Keratinocyte (primary cell): ENCODE results near the gene LSP1. TPM values are rescaled to one million over a fixed set of nuclear protein-coding genes. Genes with fewer than 3 reads are reported as not detected.

ENCODE experiments used
- DNase-seq: peaks from one replicate; pipeline ENCODE4 v3.0.0-alpha.2; 2011; ENCODE audit warnings: low read depth, missing footprints, low spot score
- FAIRE-seq: peaks from 2 replicates; lab custom pipeline; 2011; peaks lifted over from hg19 to GRCh38; lab: Jason Lieb, UNC
- H2AFZ ChIP-seq: 2 replicates; pipeline ENCODE4 v1.6.0; 2012; ENCODE audit warnings: low read length, control low read depth, inconsistent platforms; ENCODE audit not compliant: control insufficient read depth
- H3K27ac ChIP-seq: 2 replicates; pipeline ENCODE4 v1.5.1; 2011; ENCODE audit warnings: low read length; ENCODE audit not compliant: control insufficient read depth, insufficient read depth
- H3K27me3 ChIP-seq: 3 replicates; pipeline ENCODE4 v1.6.0; 2011; ENCODE audit warnings: low read length; ENCODE audit not compliant: control insufficient read depth, insufficient read depth; ENCODE audit errors: extremely low read depth
- H3K36me3 ChIP-seq, 2 experiments: 2 replicates in 1 of 2; 3 replicates in 1 of 2; pipeline ENCODE4 v1.5.1; 2011; ENCODE audit warnings: low read length in 2 of 2, mild to moderate bottlenecking in 1 of 2; ENCODE audit not compliant: control insufficient read depth in 2 of 2, insufficient read depth in 2 of 2; ENCODE audit errors: extremely low read depth in 1 of 2
- H3K4me1 ChIP-seq: 3 replicates; pipeline ENCODE4 v1.5.1; 2011; ENCODE audit warnings: low read length; ENCODE audit not compliant: control insufficient read depth, insufficient read depth; ENCODE audit errors: extremely low read depth
- H3K4me2 ChIP-seq: 3 replicates; pipeline ENCODE4 v1.6.0; 2011; ENCODE audit warnings: low read depth, low read length; ENCODE audit not compliant: control insufficient read depth, insufficient read depth; ENCODE audit errors: extremely low read depth
- H3K4me3 ChIP-seq, 3 experiments: fragments of 200-600 bp in 1 of 3; sonication (generic) in 1 of 3; 2 replicates in 2 of 3; 3 replicates in 1 of 3; pipeline ENCODE4 v1.5.1; 2011 to 2016; ENCODE audit warnings: low read length in 3 of 3, mild to moderate bottlenecking in 3 of 3, control low read depth in 2 of 3, inconsistent platforms in 1 of 3, low read depth in 1 of 3, mixed read lengths in 1 of 3, mixed run types in 1 of 3, moderate library complexity in 1 of 3; ENCODE audit not compliant: control insufficient read depth in 2 of 3, insufficient read depth in 2 of 3; ENCODE audit errors: extremely low read depth in 1 of 3
- H3K79me2 ChIP-seq: 2 replicates; pipeline ENCODE4 v1.6.0; 2012; ENCODE audit warnings: low read length; ENCODE audit not compliant: control insufficient read depth, insufficient read depth
- H3K9ac ChIP-seq: 3 replicates; pipeline ENCODE4 v1.6.0; 2011; ENCODE audit warnings: low read length; ENCODE audit not compliant: control insufficient read depth, insufficient read depth; ENCODE audit errors: extremely low read depth
- H3K9me1 ChIP-seq: 3 replicates; pipeline ENCODE4 v1.6.0; 2011; ENCODE audit warnings: low read length; ENCODE audit not compliant: control insufficient read depth, insufficient read depth; ENCODE audit errors: extremely low read depth
- H3K9me3 ChIP-seq: 2 replicates; pipeline ENCODE4 v1.5.1; 2012; ENCODE audit warnings: low read depth, low read length; ENCODE audit not compliant: control insufficient read depth
- H4K20me1 ChIP-seq: 3 replicates; pipeline ENCODE4 v1.6.0; 2011; ENCODE audit warnings: low read length; ENCODE audit not compliant: control insufficient read depth, insufficient read depth; ENCODE audit errors: extremely low read depth
- CTCF ChIP-seq, 3 experiments: IDR thresholded peaks in 1 of 3; conservative IDR thresholded peaks in 1 of 3; optimal IDR thresholded peaks in 1 of 3; 2 replicates in 2 of 3; 3 replicates in 1 of 3; pipeline versions ENCODE3 to v1.5.1; 2011; ENCODE audit warnings: low read length in 3 of 3, mild to moderate bottlenecking in 3 of 3, moderate library complexity in 2 of 3, control low read depth in 1 of 3, inconsistent platforms in 1 of 3; ENCODE audit not compliant: insufficient read depth in 2 of 3; ENCODE audit errors: extremely low read depth in 1 of 3
- EZH2 ChIP-seq: IDR thresholded peaks from one replicate; pipeline ENCODE4 v1.6.1; 2012; ENCODE audit warnings: inconsistent platforms, mild to moderate bottlenecking, low read length, moderate library complexity
- dilution Hi-C: fragments of 300-500 bp; cut with MboI; formaldehyde crosslinking; loops from one replicate; pipeline ENCODE4 v1.7.0; 2020; ENCODE audit warnings: low sequenced_read_pairs; ENCODE audit not compliant: extremely low pct_ligation_motif_present
- polyA plus RNA-seq, 5 experiments: library from polyadenylated mRNA; depleted of rRNA in 3 of 5; stranded (reverse) in 3 of 5; stranded (forward) in 1 of 5; unstranded in 1 of 5; fragments of >200 nt; gene quantifications; 1 replicate in 1 of 5; 2 replicates in 3 of 5; 3 replicates in 1 of 5; pipeline versions ENCODE4 v1.2.1 to v1.2.3, GENCODE V29; 2011 to 2012; ENCODE audit warnings: missing spikeins in 2 of 5, low read depth in 1 of 5, low replicate concordance in 1 of 5

Gene LSP1
- polyA plus RNA-seq, 1 donor (not counting 4 experiments of a cell fraction or from before 2014, with no cell fraction given): 0.94 TPM

- Histone ChIP-seq H3K4me3 (no peak overlapping the region), H3K36me3 (no peaks in the 10 kb centered on the region), H2AFZ (no peak overlapping the region), H3K4me1 (no peaks in the 10 kb centered on the region), H3K79me2 (no peaks in the 10 kb centered on the region), H3K9me1 (no peaks in the 10 kb centered on the region), H3K4me2 (no peak overlapping the region), H3K9ac (no peak overlapping the region), H3K27ac (no peak overlapping the region), H3K27me3 (peaks cover 4% of the 10 kb centered on the region), H3K9me3 (no peaks in the 10 kb centered on the region), H4K20me1 (no peaks in the 10 kb centered on the region)
- FAIRE-seq: no peak
- TF ChIP-seq EZH2 (no peak), CTCF (optimal IDR thresholded peaks at IDR 0.05 in 1 of 3, IDR thresholded peaks at IDR 0.05 in 1 of 3, conservative IDR thresholded peaks at IDR 0.05 in 1 of 3; ENCODE audit: extremely low read depth in 1 of 3, insufficient read depth in 2 of 3, low read length in 3 of 3) (no peak)
- dilution Hi-C loops: no loop called here
- no peak for DNase-seq
These were observed 4.2 kb downstream of the LSP1 start for GRCh38 chr11:1857064-1857463.

GRCh38 chr11:1858154-1858553 lies 5.3 kb downstream of the LSP1 start:
- dilution Hi-C loops: no loop called here
- no peaks in the 10 kb centered on the region for H3K36me3 ChIP-seq
- no peak for FAIRE-seq

More at GRCh38 chr11:1858154-1858553, 5.3 kb downstream of the LSP1 start:
- DNase-seq: no peak
- TF ChIP-seq CTCF (optimal IDR thresholded peaks at IDR 0.05 in 1 of 3, IDR thresholded peaks at IDR 0.05 in 1 of 3, conservative IDR thresholded peaks at IDR 0.05 in 1 of 3; ENCODE audit: extremely low read depth in 1 of 3, insufficient read depth in 2 of 3, low read length in 3 of 3) (no peak), EZH2 (no peak)
- Histone ChIP-seq H3K4me3 (no peak overlapping the region), H3K79me2 (no peaks in the 10 kb centered on the region), H3K27me3 (no peaks in the 10 kb centered on the region), H4K20me1 (no peaks in the 10 kb centered on the region), H3K4me2 (no peak overlapping the region), H3K4me1 (peaks cover under 1% of the 10 kb centered on the region), H3K27ac (no peak overlapping the region), H3K9me3 (no peaks in the 10 kb centered on the region), H2AFZ (no peak overlapping the region), H3K9ac (no peak overlapping the region), H3K9me1 (no peaks in the 10 kb centered on the region)
